ENCODE data around the gene CCIN.

Gene CCIN

DNA sequence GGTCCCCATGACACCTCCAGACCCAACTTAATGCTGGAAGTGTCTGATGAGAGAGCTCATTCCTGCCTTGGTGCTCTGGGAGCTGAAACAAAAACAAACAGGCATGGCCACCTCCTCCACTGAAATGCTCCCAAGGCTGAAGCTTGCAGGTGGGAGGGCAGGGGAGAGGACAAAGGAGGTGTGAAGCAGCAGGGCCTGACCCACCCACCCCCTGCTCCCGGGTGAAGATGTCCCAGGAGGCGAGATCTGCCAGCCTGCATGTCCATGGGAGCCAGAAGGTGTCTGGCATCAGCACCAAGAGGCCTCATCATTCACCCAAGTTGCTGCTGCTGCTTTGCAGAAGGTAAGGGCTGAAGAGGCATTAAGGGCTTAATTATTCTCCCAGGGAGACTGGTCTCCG, 4.2 kb upstream of the CCIN start:
- DNase-seq (ENCODE audit: low read depth), result no peak
- TF ChIP-seq, protein P1, sequence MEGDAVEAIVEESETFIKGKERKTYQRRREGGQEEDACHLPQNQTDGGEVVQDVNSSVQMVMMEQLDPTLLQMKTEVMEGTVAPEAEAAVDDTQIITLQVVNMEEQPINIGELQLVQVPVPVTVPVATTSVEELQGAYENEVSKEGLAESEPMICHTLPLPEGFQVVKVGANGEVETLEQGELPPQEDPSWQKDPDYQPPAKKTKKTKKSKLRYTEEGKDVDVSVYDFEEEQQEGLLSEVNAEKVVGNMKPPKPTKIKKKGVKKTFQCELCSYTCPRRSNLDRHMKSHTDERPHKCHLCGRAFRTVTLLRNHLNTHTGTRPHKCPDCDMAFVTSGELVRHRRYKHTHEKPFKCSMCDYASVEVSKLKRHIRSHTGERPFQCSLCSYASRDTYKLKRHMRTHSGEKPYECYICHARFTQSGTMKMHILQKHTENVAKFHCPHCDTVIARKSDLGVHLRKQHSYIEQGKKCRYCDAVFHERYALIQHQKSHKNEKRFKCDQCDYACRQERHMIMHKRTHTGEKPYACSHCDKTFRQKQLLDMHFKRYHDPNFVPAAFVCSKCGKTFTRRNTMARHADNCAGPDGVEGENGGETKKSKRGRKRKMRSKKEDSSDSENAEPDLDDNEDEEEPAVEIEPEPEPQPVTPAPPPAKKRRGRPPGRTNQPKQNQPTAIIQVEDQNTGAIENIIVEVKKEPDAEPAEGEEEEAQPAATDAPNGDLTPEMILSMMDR (conservative IDR thresholded peaks at IDR 0.05; ENCODE audit: low read depth, low read length), result no peak

DNA sequence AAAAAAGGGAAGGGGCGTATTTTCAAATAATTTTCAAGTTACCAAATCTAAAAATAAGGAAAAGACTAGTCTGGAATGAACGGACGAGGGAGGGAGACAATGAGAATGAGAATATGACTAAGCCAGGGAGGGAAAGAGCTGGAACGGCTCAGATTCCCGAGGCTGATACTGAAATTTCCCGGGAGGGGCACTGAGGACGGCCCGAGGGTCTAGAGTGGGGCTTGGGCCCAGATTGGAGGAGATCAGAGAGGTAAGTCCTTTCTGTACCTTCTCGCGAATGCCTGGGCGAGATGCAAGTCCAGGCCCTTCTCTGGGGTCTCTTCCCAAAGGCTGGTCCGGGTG, 3.4 kb upstream of the CCIN start:
- DNase-seq (ENCODE audit: low read depth), result no peak
- TF ChIP-seq, protein P1 (conservative IDR thresholded peaks at IDR 0.05; ENCODE audit: low read depth, low read length), result no peak
- H3K4me3 ChIP-seq (ENCODE audit: low read length), result no peak overlapping the region

More for the DNA sequence above, 4.2 kb upstream of the CCIN start:
- no peak overlapping the region for H3K4me3 ChIP-seq (ENCODE audit: low read length)

DNA sequence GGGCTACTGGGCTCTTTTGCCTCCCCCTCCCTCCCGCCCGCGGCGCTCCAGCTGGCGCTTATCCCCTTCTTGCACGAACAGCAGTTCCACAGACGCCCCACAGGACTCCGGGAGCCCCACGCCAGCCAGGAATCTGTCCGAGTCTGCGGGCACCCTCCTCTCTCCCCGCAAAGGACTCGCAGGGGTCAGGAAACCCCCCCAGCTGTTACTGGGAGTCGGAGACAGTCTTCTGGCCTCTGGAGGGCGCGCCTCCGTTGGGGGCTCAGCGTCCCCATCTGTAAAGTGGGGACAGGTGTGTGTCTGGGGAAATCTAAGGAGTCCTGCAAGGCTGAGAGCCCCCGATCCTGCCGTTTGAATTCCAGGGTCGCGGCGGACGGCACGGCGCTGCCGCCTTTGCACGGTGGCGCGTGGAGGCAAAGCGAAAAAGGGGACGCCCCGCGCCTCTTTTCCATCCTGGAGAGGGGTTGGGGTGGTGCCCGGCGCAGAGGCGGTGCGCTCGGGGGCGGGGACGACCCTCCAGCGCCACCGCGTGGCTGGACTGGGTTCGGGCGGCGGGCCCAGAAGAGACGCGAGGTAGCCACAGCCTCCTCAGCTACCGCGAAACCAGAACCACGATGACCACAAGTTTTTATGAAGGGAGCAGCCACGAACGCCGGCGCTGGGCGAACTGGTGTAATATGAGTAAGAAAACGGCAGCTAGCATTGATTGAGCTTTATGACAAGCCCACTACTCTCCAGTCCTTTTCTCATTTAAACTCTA, 2.8 kb upstream of the CCIN start:
- peak overlapping the region; percentile 36 for H3K4me3 ChIP-seq (ENCODE audit: low read length)
- DNase-seq (ENCODE audit: low read depth), result no peak
- TF ChIP-seq, protein P1 (conservative IDR thresholded peaks at IDR 0.05; ENCODE audit: low read depth, low read length), result peak; percentile 73

DNA sequence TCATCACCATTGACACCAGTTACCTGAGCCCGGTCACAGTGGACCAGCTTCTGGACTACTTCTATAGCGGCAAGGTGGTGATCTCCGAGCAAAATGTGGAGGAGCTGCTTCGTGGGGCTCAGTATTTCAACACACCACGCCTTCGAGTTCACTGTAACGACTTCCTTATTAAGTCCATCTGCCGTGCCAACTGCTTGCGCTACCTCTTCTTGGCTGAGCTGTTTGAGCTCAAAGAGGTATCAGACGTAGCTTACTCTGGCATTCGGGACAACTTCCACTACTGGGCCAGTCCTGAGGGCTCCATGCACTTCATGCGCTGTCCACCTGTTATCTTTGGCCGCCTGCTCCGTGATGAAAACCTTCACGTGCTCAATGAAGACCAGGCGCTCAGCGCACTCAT, 520 bp downstream of the CCIN start:
- TF ChIP-seq, protein P1 (conservative IDR thresholded peaks at IDR 0.05; ENCODE audit: low read depth, low read length), result no peak
- no peak overlapping the region for H3K4me3 ChIP-seq (ENCODE audit: low read length)
- no peak for DNase-seq (ENCODE audit: low read depth)

DNA sequence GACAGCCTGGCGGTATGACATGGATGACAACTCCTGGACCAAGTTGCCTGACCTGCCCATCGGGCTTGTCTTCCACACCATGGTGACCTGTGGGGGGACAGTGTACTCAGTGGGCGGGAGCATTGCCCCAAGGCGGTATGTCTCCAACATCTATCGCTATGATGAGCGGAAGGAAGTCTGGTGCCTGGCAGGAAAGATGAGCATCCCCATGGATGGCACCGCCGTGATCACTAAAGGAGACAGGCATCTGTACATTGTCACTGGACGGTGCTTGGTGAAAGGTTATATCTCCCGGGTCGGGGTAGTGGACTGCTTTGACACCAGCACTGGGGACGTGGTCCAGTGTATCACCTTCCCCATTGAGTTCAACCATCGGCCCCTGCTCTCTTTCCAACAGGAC, 1.3 kb downstream of the CCIN start:
- no peak for DNase-seq (ENCODE audit: low read depth)
- TF ChIP-seq, protein P1 (conservative IDR thresholded peaks at IDR 0.05; ENCODE audit: low read depth, low read length), result no peak
- H3K4me3 ChIP-seq (ENCODE audit: low read length), result no peak overlapping the region

DNA sequence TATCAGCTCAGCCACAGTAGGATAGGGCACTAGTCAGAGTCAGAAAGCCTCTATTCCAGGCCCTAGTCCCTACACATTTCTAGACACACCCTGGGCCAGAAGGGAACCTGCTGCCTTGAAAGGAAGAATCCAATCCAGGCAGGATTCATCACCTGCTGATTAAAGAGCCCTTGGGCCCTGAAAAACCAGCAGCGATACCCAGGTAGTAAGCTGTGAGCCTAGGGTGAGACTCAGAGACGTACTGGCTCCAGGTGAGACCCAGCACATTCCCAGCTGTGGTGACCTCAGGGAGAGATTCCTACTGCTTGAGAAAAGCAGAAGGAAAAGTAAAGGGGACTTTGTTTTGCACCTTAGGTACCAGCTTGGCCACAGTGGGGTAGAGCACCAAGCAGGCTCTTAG, 4.7 kb downstream of the CCIN start:
- H3K4me3 ChIP-seq (ENCODE audit: low read length), result no peak overlapping the region
- TF ChIP-seq, protein P1 (conservative IDR thresholded peaks at IDR 0.05; ENCODE audit: low read depth, low read length), result no peak
- DNase-seq (ENCODE audit: low read depth), result no peak

DNA sequence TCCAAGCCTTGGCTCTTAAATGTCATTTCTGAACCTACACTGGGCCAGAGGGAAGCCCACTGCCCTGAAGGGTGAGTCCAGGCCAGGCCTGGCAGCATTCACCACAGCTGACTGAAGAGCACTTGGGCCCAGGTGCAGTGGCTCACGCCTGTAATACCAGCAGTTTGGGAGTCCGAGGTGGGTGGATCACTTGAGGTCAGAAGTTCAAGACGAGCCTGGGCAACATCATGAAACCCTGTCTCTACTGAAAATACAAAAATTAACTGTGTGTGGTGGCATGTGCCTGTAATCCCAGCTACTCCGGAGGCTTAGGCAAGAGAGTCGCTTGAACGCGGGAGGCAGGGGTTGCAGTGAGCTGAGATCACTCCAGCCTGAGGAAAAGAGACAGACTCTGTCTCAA, 5.1 kb downstream of the CCIN start:
- TF ChIP-seq, protein P1 (conservative IDR thresholded peaks at IDR 0.05; ENCODE audit: low read depth, low read length), result no peak
- no peak overlapping the region for H3K4me3 ChIP-seq (ENCODE audit: low read length)
- no peak for DNase-seq (ENCODE audit: low read depth)

All from retinal pigment epithelial cell (primary cell).